BLaER1 (cell line): ENCODE data around the gene PRKN.

Experiments used
- H3K27ac ChIP-seq: shearing (Covaris generic); formaldehyde crosslinking; 2 replicates; pipeline ENCODE4 v1.8.1; 2022
- H3K27me3 ChIP-seq: shearing (Covaris generic); formaldehyde crosslinking; 2 replicates; pipeline ENCODE4 v1.8.1; 2022
- H3K36me3 ChIP-seq: shearing (Covaris generic); formaldehyde crosslinking; 2 replicates; pipeline ENCODE4 v1.8.1; 2022
- H3K4me1 ChIP-seq: shearing (Covaris generic); formaldehyde crosslinking; 2 replicates; pipeline ENCODE4 v1.8.1; 2022
- H3K4me2 ChIP-seq: shearing (Covaris generic); formaldehyde crosslinking; 2 replicates; pipeline ENCODE4 v1.8.1; 2022
- H3K4me3 ChIP-seq: shearing (Covaris generic); formaldehyde crosslinking; 2 replicates; pipeline ENCODE4 v1.8.1; 2022
- H3K9ac ChIP-seq: shearing (Covaris generic); formaldehyde crosslinking; 2 replicates; pipeline ENCODE4 v1.8.1; 2022
- H3K9me3 ChIP-seq: shearing (Covaris generic); formaldehyde crosslinking; 2 replicates; pipeline ENCODE4 v1.8.1; 2022
- H4K20me1 ChIP-seq: shearing (Covaris generic); formaldehyde crosslinking; 2 replicates; pipeline ENCODE4 v1.8.1; 2022
- Cebpa-rat ChIP-seq: shearing (Covaris generic); IDR thresholded peaks from 2 replicates; pipeline ENCODE4 v1.8.1; 2022

PRKN gene

DNA sequence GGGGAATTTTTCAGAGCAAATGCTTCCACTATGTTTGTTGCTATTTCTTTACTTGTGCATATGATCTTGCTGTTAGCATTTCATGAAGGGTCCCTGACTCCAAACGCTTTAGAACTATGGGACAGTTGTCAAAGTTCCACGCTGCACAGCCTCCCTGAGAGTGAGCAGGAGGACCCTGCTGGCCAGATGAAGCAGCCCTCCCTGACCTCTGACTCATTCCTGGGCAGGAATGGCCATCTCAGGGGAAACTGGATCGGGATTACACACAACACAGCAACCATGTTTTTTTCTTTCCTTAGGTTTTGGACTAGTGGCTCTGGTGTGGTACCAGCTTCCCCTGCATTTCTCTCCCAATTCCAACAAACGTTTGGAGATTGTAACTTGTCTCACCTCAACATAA, 742.9 kb downstream of the PRKN start:
- Histone ChIP-seq H3K27ac (no peak overlapping the region), H3K9me3 (peaks cover 7% of the 10 kb centered on the region), H4K20me1 (no peaks in the 10 kb centered on the region), H3K4me3 (no peak overlapping the region), H3K4me2 (no peak overlapping the region), H3K9ac (no peak overlapping the region), H3K27me3 (no peaks in the 10 kb centered on the region), H3K4me1 (no peaks in the 10 kb centered on the region), H3K36me3 (no peaks in the 10 kb centered on the region)
- TF ChIP-seq Cebpa-rat: no peak

DNA sequence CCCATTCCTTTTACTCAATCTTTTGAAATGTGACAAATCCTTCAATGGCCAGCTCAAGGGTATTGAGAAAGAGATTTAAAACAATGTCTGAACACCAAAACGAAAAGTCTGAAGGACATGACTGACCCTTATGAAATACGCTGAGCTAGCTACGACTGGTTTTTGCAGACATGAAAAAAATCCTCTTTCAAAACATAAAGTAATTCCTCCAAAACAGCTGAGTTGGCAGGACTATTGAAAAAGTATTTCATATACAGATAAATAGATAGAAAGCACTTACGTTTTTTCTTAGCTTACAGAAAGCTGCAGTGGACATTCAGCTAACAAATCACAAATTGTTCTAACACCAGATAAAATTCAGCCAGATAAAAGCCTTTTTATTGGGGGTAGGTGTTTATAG, 751.0 kb downstream of the PRKN start:
- Histone ChIP-seq H3K36me3 (no peaks in the 10 kb centered on the region), H3K27ac (no peak overlapping the region), H3K9ac (no peak overlapping the region), H3K4me3 (no peak overlapping the region), H3K9me3 (peaks cover 10% of the 10 kb centered on the region), H3K27me3 (no peaks in the 10 kb centered on the region), H4K20me1 (no peaks in the 10 kb centered on the region), H3K4me1 (no peaks in the 10 kb centered on the region), H3K4me2 (no peak overlapping the region)
- TF ChIP-seq Cebpa-rat: no peak

DNA sequence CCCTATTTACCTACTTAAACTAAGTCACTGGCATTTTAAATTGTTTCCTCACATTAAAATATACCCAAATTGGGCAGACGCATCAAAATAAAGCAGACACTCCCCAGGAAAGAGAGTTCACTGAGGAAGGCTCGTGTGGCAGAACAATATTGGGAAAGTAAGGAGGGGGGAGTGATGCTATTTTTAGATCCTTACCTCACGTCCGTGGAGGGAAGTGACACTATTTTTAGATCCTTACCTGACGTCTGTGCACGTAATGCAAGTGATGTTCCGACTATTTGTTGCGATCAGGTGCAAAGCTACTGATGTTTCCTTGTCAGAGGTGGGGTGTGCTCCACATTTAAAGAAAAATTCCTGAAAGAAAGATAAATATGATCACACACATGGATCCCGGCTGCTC, 754.5 kb downstream of the PRKN start:
- Histone ChIP-seq H3K4me2 (no peak overlapping the region), H3K4me1 (no peaks in the 10 kb centered on the region), H3K9ac (no peak overlapping the region), H3K36me3 (no peaks in the 10 kb centered on the region), H4K20me1 (no peaks in the 10 kb centered on the region), H3K9me3 (peaks cover 10% of the 10 kb centered on the region), H3K27ac (no peak overlapping the region), H3K4me3 (no peak overlapping the region), H3K27me3 (no peaks in the 10 kb centered on the region)
- no peak for TF ChIP-seq Cebpa-rat

- H3K4me3 ChIP-seq: no peak overlapping the region
Observed at GRCh38 chr6:161971043-161971442, 756.5 kb downstream of the PRKN start.

GRCh38 chr6:161963634-161964234, 763.8 kb downstream of the PRKN start:
- Histone ChIP-seq H3K36me3 (no peaks in the 10 kb centered on the region), H3K27ac (no peak overlapping the region), H3K4me1 (no peaks in the 10 kb centered on the region), H3K9ac (no peak overlapping the region), H4K20me1 (no peaks in the 10 kb centered on the region), H3K9me3 (no peaks in the 10 kb centered on the region), H3K4me3 (no peak overlapping the region), H3K27me3 (no peaks in the 10 kb centered on the region), H3K4me2 (no peak overlapping the region)
- TF ChIP-seq Cebpa-rat: no peak

More at GRCh38 chr6:161971043-161971442, 756.5 kb downstream of the PRKN start:
- Histone ChIP-seq H3K27me3 (no peaks in the 10 kb centered on the region), H3K9me3 (peaks cover 10% of the 10 kb centered on the region), H3K9ac (no peak overlapping the region), H3K4me2 (no peak overlapping the region), H3K4me1 (no peaks in the 10 kb centered on the region), H3K36me3 (no peaks in the 10 kb centered on the region), H3K27ac (no peak overlapping the region), H4K20me1 (no peaks in the 10 kb centered on the region)
- no peak for TF ChIP-seq Cebpa-rat

DNA sequence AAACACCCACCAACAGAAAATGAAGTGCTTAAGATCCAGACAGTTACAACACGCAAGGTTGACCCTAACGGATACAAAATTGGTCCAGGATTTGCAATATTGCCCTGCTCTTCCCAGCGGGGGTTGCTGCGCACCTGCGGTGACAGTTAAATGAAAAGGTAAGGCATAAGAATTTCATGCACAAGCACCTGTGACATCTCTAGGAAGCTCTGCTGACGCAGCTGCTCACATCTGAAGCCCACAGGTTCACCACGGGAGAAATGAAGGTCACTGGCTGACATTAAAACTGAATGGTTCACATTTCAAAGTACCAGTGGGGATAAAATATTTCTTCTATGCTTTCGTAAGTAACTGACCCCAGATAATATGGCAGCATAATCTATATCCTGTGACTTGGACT, 764.4 kb downstream of the PRKN start:
- Histone ChIP-seq H3K9ac (no peak overlapping the region), H3K4me2 (no peak overlapping the region), H4K20me1 (no peaks in the 10 kb centered on the region), H3K36me3 (no peaks in the 10 kb centered on the region), H3K27ac (no peak overlapping the region), H3K4me3 (no peak overlapping the region), H3K27me3 (no peaks in the 10 kb centered on the region), H3K9me3 (no peaks in the 10 kb centered on the region), H3K4me1 (no peaks in the 10 kb centered on the region)
- no peak for TF ChIP-seq Cebpa-rat

DNA sequence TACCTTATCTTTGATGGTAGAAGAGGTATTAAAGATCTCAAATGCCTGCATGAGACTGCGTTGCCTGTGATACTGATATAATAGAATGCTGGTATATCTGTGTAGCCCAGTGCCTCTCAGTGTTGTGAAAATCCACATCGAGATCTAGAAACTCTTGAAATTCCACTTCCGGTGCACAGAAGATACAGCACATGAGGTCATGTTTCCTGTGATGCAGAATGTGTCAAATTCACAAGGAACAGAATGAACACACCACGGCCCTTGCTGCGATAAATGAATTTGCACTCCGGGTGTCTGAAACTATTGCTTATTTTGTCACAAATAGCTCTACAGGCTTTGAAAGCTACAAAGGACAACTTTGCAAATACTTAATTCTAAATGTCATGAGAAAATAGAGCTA, 765.8 kb downstream of the PRKN start:
- Histone ChIP-seq H3K9me3 (no peaks in the 10 kb centered on the region), H3K36me3 (no peaks in the 10 kb centered on the region), H4K20me1 (no peaks in the 10 kb centered on the region), H3K9ac (no peak overlapping the region), H3K4me2 (no peak overlapping the region), H3K27ac (no peak overlapping the region), H3K27me3 (no peaks in the 10 kb centered on the region), H3K4me3 (no peak overlapping the region), H3K4me1 (no peaks in the 10 kb centered on the region)
- no peak for TF ChIP-seq Cebpa-rat

DNA sequence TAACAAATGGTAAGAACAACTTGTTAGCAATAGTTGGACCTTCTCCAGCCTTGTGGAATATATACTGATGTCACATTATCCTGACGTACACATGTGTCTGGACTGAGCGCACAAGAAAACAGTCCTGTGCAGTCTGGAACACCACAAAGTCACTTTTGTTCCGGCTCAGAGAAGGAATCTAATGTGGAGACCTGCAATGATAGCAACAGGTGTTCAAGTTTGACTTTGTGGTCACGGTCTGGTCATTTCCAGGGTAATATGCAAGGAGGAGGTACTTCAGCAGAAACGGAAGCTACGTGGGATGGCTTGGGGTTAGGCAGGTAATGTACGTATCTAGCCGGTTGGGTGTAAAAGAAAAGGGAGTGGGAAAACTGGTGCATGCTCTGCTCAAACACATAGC, 766.5 kb downstream of the PRKN start:
- Histone ChIP-seq H3K27me3 (no peaks in the 10 kb centered on the region), H3K9me3 (no peaks in the 10 kb centered on the region), H3K4me2 (no peak overlapping the region), H3K4me1 (no peaks in the 10 kb centered on the region), H3K36me3 (no peaks in the 10 kb centered on the region), H4K20me1 (no peaks in the 10 kb centered on the region), H3K4me3 (no peak overlapping the region), H3K9ac (no peak overlapping the region), H3K27ac (no peak overlapping the region)
- no peak for TF ChIP-seq Cebpa-rat

- Histone ChIP-seq H3K4me1 (no peaks in the 10 kb centered on the region), H3K36me3 (no peaks in the 10 kb centered on the region), H4K20me1 (no peaks in the 10 kb centered on the region)
Observed at GRCh38 chr6:161959072-161959471, 768.5 kb downstream of the PRKN start.

GRCh38 chr6:161956082-161956481, 771.5 kb downstream of the PRKN start:
- Histone ChIP-seq H3K4me1 (no peaks in the 10 kb centered on the region), H3K36me3 (no peaks in the 10 kb centered on the region), H3K27me3 (no peaks in the 10 kb centered on the region), H4K20me1 (no peaks in the 10 kb centered on the region), H3K9me3 (no peaks in the 10 kb centered on the region), H3K4me2 (no peak overlapping the region), H3K4me3 (no peak overlapping the region), H3K9ac (no peak overlapping the region), H3K27ac (no peak overlapping the region)
- no peak for TF ChIP-seq Cebpa-rat

More at GRCh38 chr6:161959072-161959471, 768.5 kb downstream of the PRKN start:
- Histone ChIP-seq H3K4me2 (no peak overlapping the region), H3K27ac (no peak overlapping the region), H3K4me3 (no peak overlapping the region), H3K27me3 (no peaks in the 10 kb centered on the region), H3K9ac (no peak overlapping the region), H3K9me3 (no peaks in the 10 kb centered on the region)
- TF ChIP-seq Cebpa-rat: no peak

DNA sequence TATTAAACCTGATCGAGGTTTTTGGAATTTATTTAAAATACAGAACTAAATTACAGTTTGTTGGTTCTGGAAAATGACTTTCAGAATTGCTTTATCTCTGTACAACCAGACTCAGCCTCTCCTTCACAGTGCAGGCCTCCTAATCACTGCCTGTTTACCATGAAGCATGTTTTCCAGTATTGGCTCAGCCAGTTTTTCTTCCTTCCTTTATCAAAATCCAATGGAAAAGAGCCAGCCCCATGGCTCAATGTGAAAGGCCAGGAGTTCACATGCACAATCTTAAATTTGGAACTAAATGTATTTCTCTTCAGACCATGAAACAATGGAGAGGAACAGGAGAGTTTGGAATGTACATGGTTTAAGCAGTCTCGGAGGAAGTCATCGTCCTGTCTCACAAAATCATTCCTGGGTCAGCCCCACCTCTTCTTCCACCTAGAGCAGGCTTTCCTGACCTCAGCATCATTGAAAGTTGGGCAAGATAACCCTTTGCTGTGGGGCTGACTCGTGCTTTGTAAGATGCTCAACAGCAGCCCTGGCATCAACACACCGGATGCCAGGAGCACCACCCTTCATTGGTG, 772.8 kb downstream of the PRKN start:
- no peaks in the 10 kb centered on the region for H3K36me3 ChIP-seq
- no peak overlapping the region for H3K4me3 ChIP-seq
- H3K4me1 ChIP-seq: no peaks in the 10 kb centered on the region
- H4K20me1 ChIP-seq: no peaks in the 10 kb centered on the region
- TF ChIP-seq Cebpa-rat: no peak
- H3K27me3 ChIP-seq: no peaks in the 10 kb centered on the region
- H3K4me2 ChIP-seq: no peak overlapping the region
- H3K27ac ChIP-seq: no peak overlapping the region
- H3K9me3 ChIP-seq: no peaks in the 10 kb centered on the region
- H3K9ac ChIP-seq: no peak overlapping the region
